Measurements from ENCODE around the gene DNAJB14.
"Not testable (repeated sequence)": the region's sequence is repeated elsewhere in the genome, so short reads cannot be mapped to it uniquely, and the experiment has no call there.

The DNAJB14 gene

GRCh38 chr4:99946356-99947189, at the start of gene DNAJB14:
TSS of gene DNAJB14 (minus strand) at chr4:99946618. CDS start at chr4:99946571, 47 bp downstream.
- in situ Hi-C loops (cut with HindIII; ENCODE audit: low sequenced_read_pairs), result no loop called here

DNA sequence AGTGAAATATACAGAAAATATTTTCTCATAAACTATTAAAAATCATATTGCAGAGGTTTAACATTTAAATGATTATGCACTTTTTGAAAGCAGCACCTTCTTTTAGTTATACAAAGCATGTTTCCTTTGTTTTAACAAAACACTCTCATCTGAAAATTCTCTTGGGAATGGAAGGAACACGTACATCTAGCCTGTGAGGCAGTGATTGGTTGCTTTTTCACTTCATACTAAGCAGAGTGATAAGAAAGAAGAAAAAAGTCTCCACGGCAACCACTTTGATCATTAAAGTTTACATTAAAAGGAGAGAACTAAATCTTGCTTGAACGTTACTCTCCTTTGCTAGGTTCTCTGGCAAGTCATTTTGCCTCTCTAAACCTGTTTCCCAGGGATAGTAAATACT, 45.3 kb upstream of the DNAJB14 start:
- in situ Hi-C loops (cut with HindIII; ENCODE audit: low sequenced_read_pairs), result no loop called here

GRCh38 chr4:99987681-99988080, 41.3 kb upstream of the DNAJB14 start:
- in situ Hi-C loops (cut with HindIII; ENCODE audit: low sequenced_read_pairs), result no loop called here

DNA sequence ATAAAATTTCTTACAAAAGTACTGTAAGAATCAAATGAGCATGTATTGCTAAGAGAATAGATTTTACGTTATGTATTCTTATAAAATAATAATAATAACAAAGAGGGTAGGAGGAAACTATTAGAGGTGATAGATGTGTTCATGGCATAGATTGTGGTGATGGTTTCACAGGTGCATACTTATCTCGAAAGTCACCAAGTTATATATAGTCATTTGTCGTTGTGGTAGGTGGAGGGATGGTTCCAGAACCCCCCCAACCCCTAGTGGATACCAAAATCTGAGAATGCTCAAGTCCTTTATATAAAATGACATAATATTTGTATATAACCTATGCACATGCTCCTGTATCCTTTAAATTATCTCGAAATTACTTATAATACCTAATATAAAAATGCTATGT, 40.4 kb upstream of the DNAJB14 start:
- in situ Hi-C loops (cut with HindIII; ENCODE audit: low sequenced_read_pairs), result no loop called here

DNA sequence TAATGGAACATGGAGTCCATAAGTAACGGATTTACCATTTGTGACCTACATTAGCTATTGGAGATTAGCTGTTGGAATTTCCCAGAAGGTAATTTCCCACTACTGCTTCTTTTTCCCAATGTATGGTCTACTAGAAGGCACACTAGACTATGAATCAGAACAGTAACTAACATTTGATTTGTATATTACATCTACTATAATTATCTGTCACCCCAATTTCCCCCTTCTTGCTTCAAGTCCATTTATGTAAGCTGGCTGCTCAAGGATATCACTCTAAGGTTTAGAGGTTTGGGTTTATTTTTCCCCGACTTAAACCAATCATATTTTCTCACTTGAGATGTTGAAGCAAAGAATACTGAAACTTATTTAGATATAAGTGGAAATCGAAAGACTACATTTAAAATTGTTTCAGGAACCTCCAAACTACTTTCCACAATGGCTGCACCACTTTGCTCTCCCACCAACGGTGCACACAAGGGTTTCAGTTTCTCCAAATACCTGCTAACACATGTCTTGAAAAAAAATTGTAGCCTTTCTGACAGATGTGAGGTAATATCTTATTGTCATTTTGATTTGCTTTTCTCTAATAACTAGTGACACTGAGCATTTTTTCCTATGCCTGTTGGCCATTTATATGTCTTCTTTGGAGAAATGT, 37.0 kb upstream of the DNAJB14 start:
- in situ Hi-C loops (cut with HindIII; ENCODE audit: low sequenced_read_pairs), result no loop called here

GRCh38 chr4:99979872-99980271, 33.5 kb upstream of the DNAJB14 start:
- in situ Hi-C loops (cut with HindIII; ENCODE audit: low sequenced_read_pairs), result no loop called here

DNA sequence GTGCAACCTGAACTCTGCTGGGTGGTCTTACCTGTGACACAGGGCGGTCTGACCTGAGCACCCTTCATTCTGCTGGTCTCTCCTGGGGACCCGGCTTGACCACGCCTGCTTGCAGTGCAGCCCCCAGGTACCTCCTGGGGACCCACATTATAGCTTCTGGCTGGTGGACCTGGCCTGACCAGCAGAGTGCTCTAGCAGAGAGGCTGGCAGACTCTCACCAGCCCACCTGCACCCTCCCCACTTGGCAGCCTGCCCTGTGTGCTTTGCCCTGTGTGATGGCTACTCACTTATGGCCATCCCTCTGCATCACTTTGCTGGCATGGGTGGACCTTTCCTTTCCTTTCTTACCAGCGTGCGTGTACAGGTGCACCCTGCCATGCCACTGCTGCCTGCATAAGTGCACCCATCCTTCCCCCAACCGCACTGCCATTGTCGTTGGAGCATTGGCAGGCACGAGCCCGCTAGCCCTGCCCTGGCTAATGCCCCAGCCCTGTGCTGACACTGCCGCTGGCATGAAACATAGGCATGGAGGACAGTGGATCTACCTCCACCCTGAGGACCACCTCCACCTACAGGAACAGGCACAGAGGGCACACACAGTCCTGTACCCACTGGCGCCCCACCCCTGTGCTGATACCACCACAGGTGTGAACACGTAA, 25.2 kb upstream of the DNAJB14 start:
- in situ Hi-C loops (cut with HindIII; ENCODE audit: low sequenced_read_pairs), result no loop called here

GRCh38 chr4:99968330-99968729, 21.9 kb upstream of the DNAJB14 start:
- in situ Hi-C loops (cut with HindIII; ENCODE audit: low sequenced_read_pairs), result no loop called here

- in situ Hi-C loops (cut with HindIII; ENCODE audit: low sequenced_read_pairs), result no loop called here
Measured at GRCh38 chr4:99966692-99967091, 20.3 kb upstream of the DNAJB14 start.

- in situ Hi-C loops (cut with HindIII; ENCODE audit: low sequenced_read_pairs), result no loop called here
Measured at GRCh38 chr4:99965674-99966350, 19.4 kb upstream of the DNAJB14 start.

GRCh38 chr4:99965173-99965572, 18.8 kb upstream of the DNAJB14 start:
- in situ Hi-C loops (cut with HindIII; ENCODE audit: low sequenced_read_pairs), result no loop called here

GRCh38 chr4:99961711-99962110, 15.3 kb upstream of the DNAJB14 start:
- in situ Hi-C loops (cut with HindIII; ENCODE audit: low sequenced_read_pairs), result no loop called here

DNA sequence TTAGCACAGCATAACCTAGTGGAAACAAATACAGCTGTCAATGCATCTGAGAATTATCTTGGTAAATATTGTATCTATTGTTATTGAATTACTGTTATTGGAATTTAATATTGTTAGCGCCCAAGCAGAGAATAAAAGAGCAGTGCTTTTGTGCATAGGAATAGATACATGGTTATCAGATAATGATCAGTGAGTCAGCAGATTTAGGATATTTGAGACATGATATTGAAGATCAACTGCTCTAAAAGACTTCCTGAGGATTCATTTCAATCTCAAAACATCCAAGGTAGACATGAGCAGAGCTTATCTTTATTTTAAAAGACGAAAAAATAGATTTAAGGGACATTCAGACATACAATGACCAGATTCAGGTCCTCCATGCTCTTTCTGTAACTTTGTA, 14.2 kb upstream of the DNAJB14 start:
- in situ Hi-C loops (cut with HindIII; ENCODE audit: low sequenced_read_pairs), result no loop called here

- in situ Hi-C loops (cut with HindIII; ENCODE audit: low sequenced_read_pairs), result not testable (repeated sequence)
Measured at GRCh38 chr4:99958207-99958606, 11.8 kb upstream of the DNAJB14 start.

DNA sequence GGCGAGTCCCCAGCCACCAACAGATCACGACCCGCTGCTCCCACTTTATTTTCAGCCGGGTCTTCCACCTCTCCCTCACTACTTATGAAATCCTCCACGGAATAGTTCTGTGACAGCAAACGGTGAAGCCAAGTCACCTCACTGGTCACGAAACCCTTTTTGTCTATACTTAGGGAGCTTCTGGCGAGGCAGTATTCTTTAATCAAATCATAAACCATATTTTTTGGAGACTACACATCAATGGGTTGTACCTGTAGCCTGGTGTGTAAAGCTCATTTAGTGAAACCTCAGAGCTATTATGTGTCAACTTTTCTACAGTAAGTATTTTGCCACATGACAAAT, 4.5 kb upstream of the DNAJB14 start:
- in situ Hi-C loops (cut with HindIII; ENCODE audit: low sequenced_read_pairs), result no loop called here

GRCh38 chr4:99949999-99950912, 3.8 kb upstream of the DNAJB14 start, which contains the start of gene H2AZ1:
TSS of gene H2AZ1 (minus strand) at chr4:99950275. CDS start at chr4:99950170, 105 bp downstream.
- in situ Hi-C loops (cut with HindIII; ENCODE audit: low sequenced_read_pairs), result no loop called here

GRCh38 chr4:99949034-99949998, 2.9 kb upstream of the DNAJB14 start:
- in situ Hi-C loops (cut with HindIII; ENCODE audit: low sequenced_read_pairs), result no loop called here

- in situ Hi-C loops (cut with HindIII; ENCODE audit: low sequenced_read_pairs), result no loop called here
Measured at GRCh38 chr4:99947608-99948007, 1.2 kb upstream of the DNAJB14 start.

DNA sequence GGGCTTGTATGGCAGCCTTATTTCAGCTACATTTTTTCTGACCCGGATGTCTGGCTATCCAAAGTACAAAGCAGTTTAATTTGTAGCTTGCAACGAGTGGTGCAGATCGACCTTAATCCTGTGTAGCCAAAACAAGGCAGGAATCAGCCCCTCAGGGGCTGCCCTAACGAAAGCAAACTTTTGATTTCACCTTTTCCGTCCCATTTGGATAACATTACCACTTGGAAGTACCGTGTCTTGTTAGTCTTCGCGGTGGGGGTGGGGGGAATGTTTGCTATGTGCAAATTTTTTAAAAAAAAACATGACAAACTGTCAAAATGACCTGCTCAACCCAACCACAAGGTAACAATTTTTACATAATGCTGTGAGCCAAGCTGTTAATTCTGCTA, 766 bp upstream of the DNAJB14 start:
- in situ Hi-C loops (cut with HindIII; ENCODE audit: low sequenced_read_pairs), result no loop called here

Measured in DLD1 (cell line).